NCI-H510A (cell line): ENCODE measurements around the gene UCHL5.
"Not testable (repeated sequence)": the region's sequence is repeated elsewhere in the genome, so short reads cannot be mapped to it uniquely, and the experiment has no call there.

Experiments used
- DNase-seq: peaks from one replicate; lab custom pipeline; 2025; lab: John Stamatoyannopoulos, UW

The UCHL5 gene

DNA sequence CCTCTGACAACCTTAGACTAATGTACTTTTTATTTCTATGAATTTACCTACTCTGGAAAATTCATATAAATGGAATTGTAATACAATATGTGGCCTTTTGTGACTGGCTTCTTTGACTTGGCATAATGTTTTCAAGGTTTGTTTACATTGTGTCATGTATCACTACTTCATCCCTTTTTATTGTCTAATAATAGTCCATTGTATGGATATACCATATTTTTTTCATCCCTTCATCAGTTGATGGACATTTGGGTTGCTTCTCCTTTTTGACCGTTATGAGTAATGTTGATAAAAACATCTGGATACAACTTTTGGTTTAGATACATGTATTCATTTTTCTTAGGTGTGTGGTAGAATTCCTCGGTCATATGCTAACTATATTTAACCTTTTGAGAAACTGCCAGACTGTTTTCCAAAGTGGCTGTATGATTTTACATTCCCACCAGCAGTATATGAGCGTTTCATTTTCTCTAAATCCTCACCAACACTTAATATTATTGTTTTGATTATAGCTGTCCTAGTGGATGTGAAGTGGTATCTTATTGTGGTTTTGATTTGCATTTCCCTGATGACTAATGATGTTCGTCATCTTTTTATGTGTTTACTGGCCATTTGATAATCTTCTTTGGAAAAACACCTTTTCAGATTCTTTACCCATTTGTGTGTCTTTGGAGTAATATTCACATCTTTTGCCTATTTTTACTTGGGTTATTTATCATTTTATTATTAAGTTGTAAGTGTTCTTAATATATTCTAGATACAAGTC, 3.7 kb upstream of the UCHL5 start:
- no peak for DNase-seq

DNA sequence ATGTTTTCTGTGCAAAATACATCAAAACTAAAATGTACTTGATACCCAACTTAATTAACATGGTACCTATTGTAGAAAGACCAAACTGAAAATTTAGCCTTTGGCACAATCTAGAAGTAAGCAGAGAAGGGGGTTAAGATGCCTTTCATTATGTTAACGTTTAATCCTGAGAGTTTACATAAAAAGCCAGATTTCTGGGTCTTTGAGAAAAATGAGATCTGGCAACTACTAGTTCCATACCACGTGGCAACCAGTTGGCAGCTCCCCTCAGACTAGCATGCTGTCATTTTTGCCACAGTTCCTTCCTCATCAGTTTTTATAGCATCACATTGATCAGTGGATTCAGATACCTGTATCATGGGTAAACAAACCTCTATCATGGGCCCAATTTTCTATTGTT, 1.8 kb upstream of the UCHL5 start:
- no peak for DNase-seq

GRCh38 chr1:193060406-193060805, 1.2 kb upstream of the UCHL5 start:
- no peak for DNase-seq

DNA sequence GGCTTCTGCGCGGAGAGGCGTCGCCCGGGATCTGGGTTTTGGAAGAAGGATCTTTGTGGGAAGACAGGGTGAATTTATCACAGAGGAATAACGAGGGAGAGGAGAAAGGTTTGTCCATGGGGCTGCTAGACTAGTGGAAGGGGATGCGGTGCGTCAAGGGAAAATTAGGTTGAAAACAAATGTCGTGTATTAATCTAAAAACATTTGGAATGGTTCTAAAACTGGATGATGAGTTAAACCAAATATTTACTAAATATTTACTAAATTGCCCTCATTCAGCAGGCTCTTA, 899 bp upstream of the UCHL5 start:
- no peak for DNase-seq

DNA sequence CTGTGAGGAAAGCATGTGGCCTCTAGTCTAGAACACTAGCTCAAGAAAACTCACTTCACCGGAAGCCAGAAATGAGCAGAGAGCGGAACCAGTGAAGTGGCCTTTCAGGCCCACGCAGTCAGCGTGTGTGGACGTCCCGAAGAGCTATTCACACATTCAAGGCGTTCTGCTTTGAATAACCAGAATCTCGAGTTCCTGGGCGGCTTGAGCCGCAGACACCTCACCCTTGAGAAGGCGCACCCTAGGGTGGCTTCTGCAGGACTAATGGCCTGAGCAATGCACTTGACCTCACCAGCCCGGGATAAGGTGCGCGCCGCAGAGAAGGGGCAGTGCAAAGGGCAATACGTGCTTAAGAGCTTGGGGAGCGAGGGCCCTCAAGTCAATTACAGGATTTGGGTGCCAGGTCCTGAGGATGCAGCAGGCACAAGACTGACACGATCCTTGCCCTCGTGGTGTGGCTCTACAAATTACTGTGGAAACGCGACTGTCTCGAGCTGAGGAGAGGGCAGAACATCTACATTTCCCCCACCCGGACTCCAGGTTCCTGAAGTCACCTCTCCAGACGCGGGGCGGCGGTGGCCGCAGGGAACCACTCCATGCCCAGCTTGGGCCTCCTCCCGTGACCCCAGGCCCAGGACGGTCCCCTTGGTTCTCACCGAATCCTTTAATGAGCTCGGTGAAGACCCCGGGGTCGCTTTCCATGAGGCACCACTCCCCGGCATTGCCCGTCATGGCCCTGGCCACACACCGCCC, 455 bp downstream of the UCHL5 start:
- DNase-seq: peak; percentile 38

DNA sequence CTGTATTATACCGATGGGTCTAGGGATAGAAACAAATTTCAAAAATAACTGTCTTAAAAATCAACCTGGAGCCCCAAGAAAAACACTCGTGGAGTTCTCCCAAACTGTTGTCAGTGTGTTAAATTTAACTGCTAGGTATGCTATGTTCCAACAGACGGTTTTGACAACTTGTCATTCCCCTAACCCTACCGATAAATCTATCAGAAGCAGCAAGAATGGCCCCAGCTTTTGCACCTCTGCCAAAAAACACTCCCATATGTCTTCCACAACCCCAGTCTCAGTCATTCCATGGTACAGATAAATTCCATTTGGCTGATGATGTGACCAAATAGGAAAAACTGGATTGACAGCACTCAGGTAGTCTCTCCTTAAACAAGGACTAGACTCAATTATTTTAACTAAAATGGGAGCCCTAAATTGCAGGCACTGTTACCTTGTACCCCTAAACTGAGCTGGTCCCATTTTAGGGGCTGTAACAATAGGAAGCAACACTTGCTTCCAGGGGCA, 4.9 kb downstream of the UCHL5 start:
- no peak for DNase-seq

GRCh38 chr1:193048913-193049312, 10.2 kb downstream of the UCHL5 start:
- DNase-seq: not testable (repeated sequence)

GRCh38 chr1:193042766-193043691, 16.1 kb downstream of the UCHL5 start:
- no peak for DNase-seq

DNA sequence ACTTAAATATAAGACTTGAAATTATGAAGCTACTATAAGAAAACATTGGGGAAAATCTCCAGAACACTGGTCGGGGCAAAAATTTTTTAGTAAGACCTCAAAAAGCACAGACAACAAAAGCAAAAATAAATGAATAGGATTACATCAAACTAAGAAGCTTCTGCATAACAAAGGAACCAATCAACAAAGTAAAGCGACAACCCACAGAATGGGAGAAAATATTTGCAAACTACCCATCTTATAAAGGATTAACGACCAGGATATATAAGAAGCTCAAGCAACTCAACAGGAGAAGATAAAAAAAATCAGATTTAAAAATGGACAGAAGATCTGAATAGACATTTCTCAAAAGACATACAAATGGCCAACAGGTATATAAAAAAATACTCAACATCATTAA, 19.1 kb downstream of the UCHL5 start:
- no peak for DNase-seq

GRCh38 chr1:193036337-193037047, 22.7 kb downstream of the UCHL5 start:
- no peak for DNase-seq

GRCh38 chr1:193033610-193034009, 25.6 kb downstream of the UCHL5 start:
- DNase-seq: no peak

DNA sequence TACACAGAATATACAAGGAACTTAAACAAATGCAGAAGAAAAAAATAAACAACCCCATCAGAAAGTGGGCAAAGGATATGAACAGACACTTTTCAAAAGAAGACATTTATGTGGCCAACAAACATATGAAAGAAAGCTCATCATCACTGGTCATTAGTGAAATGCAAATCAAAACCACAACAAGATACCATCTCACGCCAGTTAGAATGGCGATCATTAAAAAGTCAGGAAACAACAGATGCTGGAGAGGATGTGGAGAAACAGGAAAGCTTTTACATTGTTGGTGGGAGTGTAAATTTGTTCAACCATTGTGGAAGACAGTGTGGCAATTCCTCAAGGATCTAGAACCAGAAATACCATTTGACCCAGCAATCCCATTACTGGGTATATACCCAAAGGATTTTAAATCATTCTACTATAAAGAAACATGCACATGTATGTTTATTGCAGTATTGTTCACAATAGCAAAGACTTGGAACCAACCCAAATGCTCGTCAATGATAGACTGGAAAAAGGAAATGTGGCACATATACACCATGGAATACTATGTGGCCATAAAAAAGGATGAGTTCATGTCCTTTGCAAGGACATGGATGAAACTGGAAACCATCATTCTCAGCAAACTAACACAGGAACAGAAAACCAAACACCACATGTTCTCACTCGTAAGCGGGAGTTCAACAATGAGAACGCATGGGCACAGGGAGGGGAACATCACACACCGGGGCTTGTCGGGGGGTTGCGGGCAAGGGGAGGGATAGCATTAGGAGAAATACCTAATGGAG, 26.3 kb downstream of the UCHL5 start:
- DNase-seq: not testable (repeated sequence)

- DNase-seq: no peak
Measured at GRCh38 chr1:193031431-193031830, 27.7 kb downstream of the UCHL5 start.

- no peak for DNase-seq
Measured at GRCh38 chr1:193030280-193030679, 28.9 kb downstream of the UCHL5 start.

DNA sequence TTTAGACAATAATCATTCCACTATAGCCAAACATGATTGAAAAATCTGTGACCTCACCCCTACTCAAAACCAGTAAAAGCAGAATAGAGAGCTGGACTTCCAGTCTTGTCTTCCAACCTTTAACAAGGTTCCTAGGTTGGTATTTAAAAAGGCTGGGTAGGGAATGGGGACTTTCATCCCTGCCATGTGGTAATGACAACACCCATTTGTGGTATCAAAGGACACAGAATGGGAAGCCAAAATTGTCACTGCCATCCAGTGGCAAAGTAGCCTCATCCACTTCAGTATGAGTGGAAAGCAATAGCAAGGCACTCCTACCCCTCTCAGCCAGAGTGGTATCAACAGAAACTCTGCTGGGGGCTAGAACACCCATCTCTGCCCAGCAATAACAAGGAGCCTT, 33.9 kb downstream of the UCHL5 start:
- no peak for DNase-seq

DNA sequence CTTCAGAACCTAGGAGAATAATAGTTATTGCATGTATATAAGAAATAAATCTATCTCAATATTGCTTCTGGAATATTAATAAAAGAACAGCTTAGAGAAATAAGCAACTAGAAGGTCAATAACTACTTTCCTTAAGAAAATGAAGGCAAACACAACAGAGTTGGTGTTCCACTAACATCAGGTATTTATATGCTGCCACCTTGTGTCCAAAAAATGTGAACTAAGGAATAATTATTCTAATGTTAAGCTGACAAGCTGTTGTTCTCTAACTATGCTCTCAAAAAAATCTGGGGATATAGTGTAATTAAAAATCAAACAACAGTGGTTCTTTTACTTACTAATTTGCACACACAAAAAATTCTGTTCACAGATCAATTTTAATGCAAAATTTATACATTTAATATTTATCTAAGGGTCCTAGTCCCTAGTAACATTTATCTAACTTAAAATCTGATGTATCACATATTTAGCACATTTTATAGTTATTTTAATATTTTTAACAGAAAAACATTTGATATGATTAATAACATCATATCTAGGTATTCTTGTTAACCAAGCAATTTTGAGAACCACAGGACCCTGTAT, 39.6 kb downstream of the UCHL5 start:
- DNase-seq: no peak

GRCh38 chr1:193016788-193017187, 42.4 kb downstream of the UCHL5 start:
- no peak for DNase-seq

DNA sequence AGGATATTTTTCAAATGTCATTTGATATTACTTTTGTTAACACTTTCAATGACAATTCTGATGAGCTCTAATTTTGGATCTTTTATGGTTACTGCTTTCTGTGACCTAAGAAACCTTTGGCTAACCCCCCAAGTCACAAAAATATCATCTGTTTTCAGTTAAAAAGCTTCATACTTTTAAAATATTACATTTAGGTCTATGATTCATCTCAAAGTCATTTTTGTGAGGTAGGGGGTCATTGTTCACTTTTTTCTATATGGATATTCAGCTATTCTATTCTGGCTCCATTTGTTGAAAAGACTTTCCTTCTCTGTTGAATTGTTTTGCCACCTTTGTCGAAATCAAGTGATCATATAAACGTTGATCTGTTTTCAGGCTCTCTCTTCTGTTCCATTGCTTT, 44.8 kb downstream of the UCHL5 start:
- no peak for DNase-seq

DNA sequence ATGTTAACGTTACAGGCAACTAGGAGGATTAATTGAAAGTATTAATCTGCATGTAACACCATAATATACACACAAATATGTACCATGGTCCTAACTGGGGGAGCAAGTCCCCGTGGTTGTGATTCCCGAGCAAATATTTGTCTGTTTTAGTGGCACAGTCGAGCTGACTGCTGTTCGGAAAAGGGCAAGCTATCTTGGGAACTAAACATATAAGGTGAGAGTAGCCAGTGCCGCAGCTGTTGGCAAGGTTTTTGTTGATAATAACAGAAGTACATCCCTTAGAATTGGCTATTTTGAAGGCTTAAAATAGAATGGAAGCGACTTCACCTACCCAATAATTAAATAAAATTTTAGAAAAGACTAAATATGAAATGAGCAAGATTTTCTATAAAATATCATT, 45.5 kb downstream of the UCHL5 start:
- no peak for DNase-seq

DNA sequence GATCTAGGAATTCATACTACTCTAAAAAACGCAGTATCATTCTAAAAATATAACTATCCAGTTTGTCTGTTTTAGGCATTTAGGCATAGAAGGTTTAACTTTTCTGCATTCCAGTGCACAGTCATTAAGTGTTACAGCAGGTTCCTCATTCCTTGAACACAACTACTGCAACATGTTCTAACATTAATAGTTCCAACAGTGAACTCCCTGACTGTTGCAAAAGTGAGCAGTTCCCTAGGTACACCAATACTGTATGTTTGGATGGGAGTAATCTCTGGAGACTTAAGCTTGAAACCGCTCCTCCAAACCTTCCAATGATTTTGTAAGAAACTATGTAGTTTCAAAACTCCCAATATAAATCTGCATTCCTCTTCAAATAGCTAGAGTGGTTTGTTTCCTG, 46.2 kb downstream of the UCHL5 start:
- DNase-seq: no peak

- DNase-seq: no peak
Measured at GRCh38 chr1:193011406-193011805, 47.8 kb downstream of the UCHL5 start.
